GM12878 (cell line): ENCODE measurements around the gene CENPA.

ENCODE experiments used
- CHD2 ChIP-seq: IDR thresholded peaks from 2 replicates; pipeline ENCODE4 v1.6.1; 2011; ENCODE audit warnings: low read depth, low read length, improper control_type of control experiment, borderline replicate concordance
- CTCF ChIP-seq, 3 experiments: IDR thresholded peaks in 2 of 3; conservative IDR thresholded peaks in 1 of 3; 2 replicates each; pipeline ENCODE4 v1.5.1; 2011; ENCODE audit warnings: low read depth in 3 of 3, low read length in 3 of 3, mild to moderate bottlenecking in 3 of 3, control low read depth in 2 of 3, moderate library complexity in 2 of 3, inconsistent platforms in 1 of 3, mixed read lengths in 1 of 3; ENCODE audit not compliant: control insufficient read depth in 2 of 3, insufficient read depth in 1 of 3; ENCODE audit errors: extremely low read depth in 1 of 3
- GABPA ChIP-seq: IDR thresholded peaks from 2 replicates; pipeline ENCODE4 v1.6.1; 2014; ENCODE audit warnings: antibody characterized with exemption, low read depth, mild to moderate bottlenecking, inconsistent platforms
- HCFC1 ChIP-seq: fragments of 150-350 bp; IDR thresholded peaks from 2 replicates; pipeline ENCODE4 v1.6.1; 2014; ENCODE audit warnings: low read length
- HSF1 ChIP-seq: fragments of 150-350 bp; IDR thresholded peaks from 2 replicates; pipeline ENCODE4 v1.6.1; 2014; ENCODE audit warnings: mild to moderate bottlenecking, low read depth, low read length
- MXI1 ChIP-seq: fragments of 150-350 bp; IDR thresholded peaks from 2 replicates; pipeline ENCODE4 v1.6.1; 2011; ENCODE audit warnings: low read depth, mild to moderate bottlenecking, inconsistent platforms, low read length, improper control_type of control experiment
- POLR2A ChIP-seq: IDR thresholded peaks from 2 replicates; pipeline ENCODE4 v1.6.1; 2011; ENCODE audit warnings: low read depth, mild to moderate bottlenecking, low read length
- SMARCA5 ChIP-seq: fragments of 450-650 bp; IDR thresholded peaks from 2 replicates; pipeline ENCODE4 v1.6.1; 2017; ENCODE audit warnings: mild to moderate bottlenecking
- SP1 ChIP-seq: IDR thresholded peaks from one replicate; pipeline ENCODE4 v1.6.1; 2011; ENCODE audit warnings: low read depth, low read length

GRCh38 chr2:26737221-26737620 lies 48.6 kb upstream of the CENPA start:
- TF ChIP-seq CTCF (IDR thresholded peaks at IDR 0.05 in 2 of 3, conservative IDR thresholded peaks at IDR 0.05 in 1 of 3; ENCODE audit: control insufficient read depth in 2 of 3, extremely low read depth in 1 of 3, insufficient read depth in 1 of 3, low read depth in 3 of 3, low read length in 3 of 3) (no peak), POLR2A (no peak), MXI1 (no peak), SP1 (no peak), GABPA (no peak), CHD2 (no peak), HCFC1 (no peak), HSF1 (no peak), SMARCA5 (no peak)
